AG04450 (cell line): ENCODE results near the gene TNFRSF18. TPM values are rescaled to one million over a fixed set of nuclear protein-coding genes. Genes with fewer than 3 reads are reported as not detected.

Experiments
- CTCF ChIA-PET: fragments of 300-600, 350-600 bp; formaldehyde crosslinking; extraction: SDS; loops from one replicate; lab custom pipeline; 2022; ENCODE audit warnings: antibody characterized with exemption, inconsistent platforms; lab: Charles Lee
- POLR2A ChIA-PET: fragments of 350-600 bp; formaldehyde crosslinking; extraction: SDS; loops from one replicate; lab custom pipeline; 2021; ENCODE audit warnings: antibody characterized with exemption, inconsistent platforms; lab: Yijun Ruan, JAX
- DNase-seq: peaks from one replicate; pipeline ENCODE4 v3.0.0-alpha.2; 2011; ENCODE audit warnings: low read depth, low spot score
- H3K27ac ChIP-seq: one replicate; pipeline ENCODE4 v1.5.1; 2012; ENCODE audit warnings: low read depth, low read length, control low read depth
- H3K27me3 ChIP-seq: one replicate; pipeline ENCODE4 v1.6.0; 2012; ENCODE audit warnings: low read length; ENCODE audit not compliant: control insufficient read depth, insufficient read depth
- H3K4me3 ChIP-seq: 2 replicates; pipeline ENCODE4 v1.5.1; 2011; ENCODE audit warnings: mild to moderate bottlenecking, low read depth, low read length, control low read depth
- H3K9me3 ChIP-seq: 2 replicates; pipeline ENCODE4 v1.5.1; 2012; ENCODE audit warnings: low read length; ENCODE audit not compliant: control insufficient read depth, insufficient read depth
- polyA plus RNA-seq: library from polyadenylated mRNA; depleted of rRNA; stranded (reverse); fragments of >200 nt; gene quantifications from 2 replicates; pipeline ENCODE4 v1.2.3, GENCODE V29; 2011
- TF ChIP-seq, protein P1 (sequence below): IDR thresholded peaks from 2 replicates; pipeline ENCODE4 v1.5.1; 2011; ENCODE audit warnings: low read depth, low read length, control low read depth, inconsistent platforms

The TNFRSF18 gene
- polyA plus RNA-seq, 1 experiment = 1.0 TPM

DNA sequence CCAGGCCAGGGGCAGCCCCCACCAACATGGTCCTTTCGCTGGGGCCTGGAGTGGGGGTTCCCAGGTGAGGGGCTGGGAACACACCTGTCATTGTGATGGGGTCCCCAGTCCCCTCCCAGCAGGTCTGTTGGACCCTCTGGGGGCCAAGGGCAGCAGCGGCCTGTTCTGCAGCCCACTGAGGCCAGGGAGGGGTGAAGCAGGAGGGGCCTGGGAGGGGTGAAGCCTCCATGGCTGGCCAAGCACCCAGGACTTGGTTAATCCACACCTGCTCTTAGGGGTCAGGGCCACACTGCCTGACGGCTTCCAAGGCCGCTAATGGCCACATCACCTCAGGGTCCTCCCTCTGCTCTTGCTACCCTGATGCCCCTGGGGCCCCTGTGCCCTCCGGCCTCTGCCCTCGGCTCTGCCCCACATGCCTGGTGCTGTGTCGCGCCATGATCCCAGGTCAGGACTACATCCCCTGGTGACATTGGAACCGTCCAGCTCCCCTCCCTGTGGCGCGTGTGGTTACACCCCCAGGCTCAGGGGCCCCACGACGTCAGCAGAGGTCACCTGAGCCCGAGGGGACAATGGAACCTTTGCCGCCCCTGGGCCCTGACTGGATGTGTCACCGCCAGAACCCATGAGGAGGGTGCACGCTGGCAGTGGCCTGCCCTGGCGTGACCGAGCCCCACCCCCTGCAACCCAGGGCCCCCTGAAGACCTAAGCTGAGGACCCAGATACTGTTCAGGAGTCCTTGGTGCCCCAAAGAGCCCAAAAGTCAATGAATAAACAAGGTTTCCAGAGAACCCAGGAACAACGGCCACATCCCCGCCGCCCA, 7.0 kb downstream of the TNFRSF18 start:
- no peak overlapping the region for H3K4me3 ChIP-seq
- CTCF ChIA-PET = no interaction called here
- DNase-seq = no peak
- POLR2A ChIA-PET = no interaction called here
- peaks cover 6% of the 10 kb centered on the region for H3K9me3 ChIP-seq
- H3K27ac ChIP-seq = no peak overlapping the region
- TF ChIP-seq, protein P1, sequence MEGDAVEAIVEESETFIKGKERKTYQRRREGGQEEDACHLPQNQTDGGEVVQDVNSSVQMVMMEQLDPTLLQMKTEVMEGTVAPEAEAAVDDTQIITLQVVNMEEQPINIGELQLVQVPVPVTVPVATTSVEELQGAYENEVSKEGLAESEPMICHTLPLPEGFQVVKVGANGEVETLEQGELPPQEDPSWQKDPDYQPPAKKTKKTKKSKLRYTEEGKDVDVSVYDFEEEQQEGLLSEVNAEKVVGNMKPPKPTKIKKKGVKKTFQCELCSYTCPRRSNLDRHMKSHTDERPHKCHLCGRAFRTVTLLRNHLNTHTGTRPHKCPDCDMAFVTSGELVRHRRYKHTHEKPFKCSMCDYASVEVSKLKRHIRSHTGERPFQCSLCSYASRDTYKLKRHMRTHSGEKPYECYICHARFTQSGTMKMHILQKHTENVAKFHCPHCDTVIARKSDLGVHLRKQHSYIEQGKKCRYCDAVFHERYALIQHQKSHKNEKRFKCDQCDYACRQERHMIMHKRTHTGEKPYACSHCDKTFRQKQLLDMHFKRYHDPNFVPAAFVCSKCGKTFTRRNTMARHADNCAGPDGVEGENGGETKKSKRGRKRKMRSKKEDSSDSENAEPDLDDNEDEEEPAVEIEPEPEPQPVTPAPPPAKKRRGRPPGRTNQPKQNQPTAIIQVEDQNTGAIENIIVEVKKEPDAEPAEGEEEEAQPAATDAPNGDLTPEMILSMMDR = no peak
- H3K27me3 ChIP-seq = peaks cover 4% of the 10 kb centered on the region

DNA sequence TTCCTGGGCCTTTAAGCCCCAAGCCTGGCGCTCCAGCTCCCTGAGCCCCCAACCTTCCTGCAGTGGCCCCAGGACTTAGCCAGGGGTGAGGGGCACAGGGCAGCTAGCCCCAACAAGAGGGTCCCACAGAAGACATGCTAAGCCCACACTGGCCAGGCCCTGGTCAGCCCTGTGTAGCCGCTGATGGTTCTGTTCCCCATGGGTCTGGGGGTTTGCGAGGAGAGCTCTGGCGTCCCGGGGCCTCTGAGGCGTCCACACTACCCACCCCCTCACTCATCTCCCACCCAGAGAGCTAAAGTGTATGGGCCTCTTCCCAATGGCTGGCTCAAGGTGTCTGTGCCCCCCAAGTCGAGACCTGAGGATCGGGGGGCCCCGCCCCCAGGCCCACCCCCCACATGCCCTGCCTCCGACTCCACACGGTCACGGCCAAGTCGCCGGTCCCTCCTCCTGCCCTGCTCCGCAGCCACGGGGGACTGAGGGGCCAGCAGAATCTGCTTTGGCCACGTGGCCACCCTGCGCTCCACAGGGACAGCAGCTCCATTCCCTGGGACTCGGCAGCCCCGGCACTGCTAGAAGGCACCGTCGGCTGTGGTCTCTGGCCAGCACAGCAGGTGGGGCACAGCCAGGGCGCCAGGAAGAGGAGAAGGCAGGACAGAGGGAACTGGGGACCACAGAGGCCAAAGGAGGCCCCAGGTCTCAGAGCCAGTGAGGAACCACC, 7.8 kb downstream of the TNFRSF18 start:
- Histone ChIP-seq H3K27me3 (no peaks in the 10 kb centered on the region), H3K27ac (no peak overlapping the region), H3K4me3 (no peak overlapping the region), H3K9me3 (peaks cover 6% of the 10 kb centered on the region)
- TF ChIP-seq, protein P1 = no peak
- CTCF ChIA-PET = no interaction called here
- no peak for DNase-seq
- POLR2A ChIA-PET = no interaction called here

DNA sequence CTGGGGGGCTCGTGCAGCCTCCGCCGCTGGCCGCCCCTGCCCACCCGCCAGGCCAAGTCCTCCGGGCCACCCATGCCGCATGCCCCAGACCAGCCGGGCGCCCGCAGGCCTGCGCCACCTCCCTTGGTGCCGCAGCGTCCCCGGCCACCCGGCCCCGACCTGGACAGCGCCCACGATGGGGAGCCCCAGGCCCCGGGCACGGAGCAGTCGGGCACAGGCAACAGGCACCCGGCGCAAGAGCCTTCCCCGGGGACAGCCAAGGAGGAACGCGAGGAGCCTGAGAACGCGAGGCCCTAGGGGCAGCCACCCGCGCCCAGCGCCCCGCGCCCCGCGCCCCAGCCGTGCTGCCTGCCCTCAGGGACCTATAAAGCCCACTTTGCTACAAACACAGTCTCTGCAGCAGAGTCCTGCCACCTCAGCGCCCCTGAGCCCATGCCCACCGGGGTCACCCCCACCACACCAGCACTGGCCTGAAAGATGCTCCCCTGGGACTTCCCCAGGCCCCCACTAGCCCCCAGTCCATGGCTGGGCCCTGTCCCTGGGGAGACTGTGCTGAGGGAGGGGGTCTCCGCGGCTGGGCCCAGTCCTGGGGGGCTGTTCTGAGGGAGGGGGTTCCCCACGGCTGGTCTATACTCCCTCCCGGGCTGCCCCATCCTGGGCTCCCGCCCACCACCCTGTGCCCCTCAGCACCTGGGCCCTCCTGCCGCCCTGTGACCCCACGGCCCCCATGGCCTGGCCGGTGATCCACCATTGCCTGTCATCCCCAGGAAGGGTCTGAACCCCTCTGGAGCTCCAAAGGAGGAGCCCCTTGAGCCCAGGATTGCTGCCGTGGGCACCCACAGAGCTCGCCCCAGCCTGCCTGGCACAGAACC, 8.6 kb downstream of the TNFRSF18 start:
- ChIA-PET POLR2A (no interaction called here), CTCF (no interaction called here)
- Histone ChIP-seq H3K4me3 (no peak overlapping the region), H3K27me3 (no peaks in the 10 kb centered on the region), H3K27ac (no peak overlapping the region), H3K9me3 (peaks cover 9% of the 10 kb centered on the region)
- TF ChIP-seq, protein P1 = no peak
- no peak for DNase-seq

DNA sequence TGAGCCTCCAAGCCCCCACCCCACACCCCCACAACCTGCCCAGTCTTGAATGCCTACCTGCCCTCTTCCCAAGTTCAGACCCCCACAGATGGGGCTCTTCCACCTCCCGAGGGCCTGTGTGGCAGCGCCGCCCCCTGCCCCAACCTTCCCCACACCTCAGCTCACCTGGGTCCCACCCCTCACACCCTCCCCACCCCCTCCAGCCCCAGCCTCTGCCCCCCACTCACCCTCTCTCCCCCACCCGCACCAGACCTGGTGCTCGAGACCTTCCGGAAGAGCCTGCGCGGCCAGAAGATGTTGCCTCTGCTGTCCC, 9.2 kb downstream of the TNFRSF18 start:
- DNase-seq = no peak
- TF ChIP-seq, protein P1 = no peak
- ChIA-PET CTCF (no interaction called here), POLR2A (no interaction called here)
- Histone ChIP-seq H3K27ac (no peak overlapping the region), H3K4me3 (no peak overlapping the region), H3K9me3 (peaks cover 9% of the 10 kb centered on the region), H3K27me3 (no peaks in the 10 kb centered on the region)
